ENCODE measurements around the gene GLE1.
"Not testable (repeated sequence)": the region's sequence is repeated elsewhere in the genome, so short reads cannot be mapped to it uniquely, and the experiment has no call there.

The GLE1 gene

DNA sequence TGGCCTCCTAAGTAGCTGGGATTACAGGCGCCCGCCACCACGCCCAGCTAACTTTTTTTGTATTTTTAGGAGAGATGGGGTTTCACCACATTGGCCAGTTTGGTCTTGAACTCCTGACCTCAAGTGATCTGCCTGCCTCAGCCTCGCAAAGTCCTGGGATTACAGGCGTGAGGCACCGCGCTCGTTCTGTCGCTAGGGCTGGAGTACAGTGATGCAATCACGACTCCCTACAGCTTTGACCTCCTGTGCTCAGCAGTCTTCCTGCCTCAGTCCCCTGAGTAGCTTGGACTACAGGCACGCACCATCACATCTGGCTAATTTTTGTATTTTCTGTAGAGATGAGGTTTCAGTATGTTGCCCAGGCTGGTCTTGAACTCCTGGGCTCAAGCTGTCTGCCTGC, 82.4 kb downstream of the GLE1 start:
- POLR2A ChIA-PET; H3K27ac ChIP-seq (ENCODE audit: insufficient read depth in 1 of 2, low read depth in 1 of 2, low read length in 2 of 2, poor library complexity in 1 of 2, severe bottlenecking in 2 of 2); DNase-seq; H3K4me3 ChIP-seq (ENCODE audit: control insufficient read depth in 1 of 7, extremely low read depth in 1 of 7, insufficient read depth in 4 of 7, low read depth in 2 of 7, low read length in 6 of 7); CTCF ChIA-PET; H3K27me3 ChIP-seq (replicated peaks in 2 of 5; ENCODE audit: control insufficient read depth in 4 of 5, insufficient read depth in 5 of 5, low read length in 4 of 5); H3K9me3 ChIP-seq (ENCODE audit: control extremely low read depth in 1 of 5, control insufficient read depth in 4 of 5, insufficient read depth in 2 of 5, low read depth in 1 of 5, low read length in 4 of 5); H3K4me1 ChIP-seq (ENCODE audit: control extremely low read depth in 1 of 4, control insufficient read depth in 4 of 4, insufficient read depth in 4 of 4, low read length in 3 of 4): not testable (repeated sequence)
- peaks cover 42 to 90% (median 60%) of the 10 kb centered on the region in 4 experiments for H3K36me3 ChIP-seq (ENCODE audit: control insufficient read depth in 4 of 4, insufficient read depth in 4 of 4, low read length in 3 of 4)
- 92% methylated on average over 10 of the region's 11 CpGs for WGBS (ENCODE audit: insufficient coverage)

DNA sequence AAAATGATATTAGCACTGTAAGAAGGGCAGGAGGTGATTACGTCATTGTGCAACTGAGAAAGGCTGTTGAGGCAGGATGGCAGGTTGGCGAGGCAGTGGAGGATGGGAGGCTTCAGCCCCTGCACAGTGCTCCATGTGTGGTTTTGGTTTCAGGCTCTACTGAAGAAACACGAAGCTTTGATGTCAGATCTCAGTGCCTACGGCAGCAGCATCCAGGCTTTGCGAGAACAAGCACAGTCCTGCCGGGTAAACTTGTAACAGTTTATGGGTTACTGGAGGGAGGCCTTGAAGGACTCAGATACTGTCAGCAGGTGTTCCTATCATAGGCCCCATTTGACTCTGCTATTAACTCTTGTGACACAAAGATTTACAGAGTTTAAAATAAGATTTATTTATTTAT, 82.9 kb downstream of the GLE1 start:
- Histone ChIP-seq H3K4me3 (ENCODE audit: control insufficient read depth in 1 of 7, extremely low read depth in 1 of 7, insufficient read depth in 4 of 7, low read depth in 2 of 7, low read length in 6 of 7) (no peak overlapping the region), H3K27ac (ENCODE audit: insufficient read depth in 1 of 2, low read depth in 1 of 2, low read length in 2 of 2, poor library complexity in 1 of 2, severe bottlenecking in 2 of 2) (no peak overlapping the region), H3K36me3 (ENCODE audit: control insufficient read depth in 4 of 4, insufficient read depth in 4 of 4, low read length in 3 of 4) (peaks cover 38 to 87% (median 58%) of the 10 kb centered on the region in 4 experiments), H3K4me1 (ENCODE audit: control extremely low read depth in 1 of 4, control insufficient read depth in 4 of 4, insufficient read depth in 4 of 4, low read length in 3 of 4) (no peaks in the 10 kb centered on the region), H3K27me3 (replicated peaks in 2 of 5; ENCODE audit: control insufficient read depth in 4 of 5, insufficient read depth in 5 of 5, low read length in 4 of 5) (no peaks in the 10 kb centered on the region), H3K9me3 (ENCODE audit: control extremely low read depth in 1 of 5, control insufficient read depth in 4 of 5, insufficient read depth in 2 of 5, low read depth in 1 of 5, low read length in 4 of 5) (no peaks in the 10 kb centered on the region)
- 81% methylated on average over 6 of the region's 6 CpGs for WGBS (ENCODE audit: insufficient coverage)
- CTCF ChIA-PET: interaction anchor here (0.6 kb wide), 1 partner anchor 27 kb away, joined by 3 read pairs; no protein-coding TSS in a partner anchor
- DNase-seq: no peak
- POLR2A ChIA-PET: no interaction called here

DNA sequence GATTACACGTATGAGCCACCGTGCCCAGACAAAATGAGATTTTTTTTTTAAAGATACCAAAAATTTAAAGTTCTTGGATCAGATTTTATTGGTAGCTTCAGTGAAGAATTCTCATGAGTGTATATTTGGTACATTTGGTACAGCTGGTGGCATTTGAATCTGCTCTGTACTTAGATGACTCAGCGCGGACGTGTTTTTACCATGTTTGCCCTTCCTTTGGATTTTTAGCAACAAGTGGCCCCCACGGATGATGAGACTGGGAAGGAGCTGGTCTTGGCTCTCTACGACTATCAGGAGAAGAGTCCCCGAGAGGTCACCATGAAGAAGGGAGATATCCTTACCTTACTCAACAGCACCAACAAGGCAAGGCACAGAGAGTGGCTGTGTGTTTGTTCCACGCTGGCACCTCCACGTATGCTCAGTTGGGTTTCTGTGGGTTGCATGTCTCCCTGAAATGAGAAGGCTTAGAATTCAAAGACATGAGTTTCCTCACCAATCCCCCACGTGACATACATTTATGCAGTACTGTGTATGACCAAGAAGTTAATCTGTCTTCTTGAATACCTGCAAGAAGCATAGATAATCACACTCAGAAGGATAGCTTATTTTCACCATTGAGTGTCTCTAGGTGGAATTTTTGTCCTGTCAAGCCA, 84.2 kb downstream of the GLE1 start:
- ChIA-PET CTCF (interaction anchor here (2.1 kb wide), 1 partner anchor 13 kb away, joined by 4 read pairs; no protein-coding TSS in a partner anchor), POLR2A (interaction anchor here (0.7 kb wide), 1 partner anchor 16 kb away, joined by 4 read pairs; no protein-coding TSS in a partner anchor)
- DNase-seq: no peak
- Histone ChIP-seq H3K27ac (ENCODE audit: insufficient read depth in 1 of 2, low read depth in 1 of 2, low read length in 2 of 2, poor library complexity in 1 of 2, severe bottlenecking in 2 of 2) (no peak overlapping the region), H3K27me3 (replicated peaks in 2 of 5; ENCODE audit: control insufficient read depth in 4 of 5, insufficient read depth in 5 of 5, low read length in 4 of 5) (no peaks in the 10 kb centered on the region), H3K4me3 (ENCODE audit: control insufficient read depth in 1 of 7, extremely low read depth in 1 of 7, insufficient read depth in 4 of 7, low read depth in 2 of 7, low read length in 6 of 7) (no peak overlapping the region), H3K9me3 (ENCODE audit: control extremely low read depth in 1 of 5, control insufficient read depth in 4 of 5, insufficient read depth in 2 of 5, low read depth in 1 of 5, low read length in 4 of 5) (no peaks in the 10 kb centered on the region), H3K36me3 (ENCODE audit: control insufficient read depth in 4 of 4, insufficient read depth in 4 of 4, low read length in 3 of 4) (peaks cover 30 to 86% (median 60%) of the 10 kb centered on the region in 4 experiments), H3K4me1 (ENCODE audit: control extremely low read depth in 1 of 4, control insufficient read depth in 4 of 4, insufficient read depth in 4 of 4, low read length in 3 of 4) (no peaks in the 10 kb centered on the region)
- 99% methylated on average over 7 of the region's 11 CpGs for WGBS (ENCODE audit: insufficient coverage)
